Endothelial cell of umbilical vein (primary cell): ENCODE results near the gene HEATR1. TPM values are rescaled to one million over a fixed set of nuclear protein-coding genes. Genes with fewer than 3 reads are reported as not detected.

Experiments used
- BruUV-seq: library from RNA; stranded (reverse); fragments of 400-500 nt; replicated peaks from 2 replicates; lab custom pipeline; 2021; lab: Mats Ljungman, UMichigan
- CTCF ChIA-PET: fragments of 300-600, 350-600 bp; sonication (Branson Sonifier 250); formaldehyde crosslinking; loops from one replicate; lab custom pipeline; 2021; ENCODE audit warnings: antibody characterized with exemption, inconsistent platforms; lab: Charles Lee
- POLR2A ChIA-PET: fragments of 300-600, 350-600 bp; sonication (Branson Sonifier 250); formaldehyde crosslinking; loops from one replicate; lab custom pipeline; 2021; ENCODE audit warnings: antibody characterized with exemption, inconsistent platforms; lab: Charles Lee
- DNase-seq: peaks from one replicate; pipeline ENCODE4 v3.0.0-alpha.2; 2011; ENCODE audit warnings: low read depth, low spot score
- FAIRE-seq: peaks from 2 replicates; lab custom pipeline; 2011; peaks lifted over from hg19 to GRCh38; lab: Jason Lieb, UNC
- H2AFZ ChIP-seq: 2 replicates; pipeline ENCODE4 v1.6.0; 2012; ENCODE audit warnings: low read depth, low read length, control low read depth, inconsistent platforms
- H3K27ac ChIP-seq: 2 replicates; pipeline ENCODE4 v1.5.1; 2011; ENCODE audit warnings: low read depth, mild to moderate bottlenecking, control low read depth, low read length, moderate library complexity; ENCODE audit not compliant: insufficient read depth
- H3K27me3 ChIP-seq, 2 experiments: 2 replicates each; pipeline versions ENCODE4 v1.6.0 to v1.6.1; 2011; ENCODE audit warnings: low read length in 2 of 2, mixed read lengths in 1 of 2; ENCODE audit not compliant: control insufficient read depth in 2 of 2, insufficient read depth in 2 of 2
- H3K36me3 ChIP-seq, 2 experiments: 2 replicates in 1 of 2; 3 replicates in 1 of 2; pipeline ENCODE4 v1.5.1; 2011; ENCODE audit warnings: low read length in 2 of 2, mild to moderate bottlenecking in 1 of 2, moderate library complexity in 1 of 2; ENCODE audit not compliant: control insufficient read depth in 2 of 2, insufficient read depth in 2 of 2; ENCODE audit errors: extremely low read depth in 1 of 2
- H3K4me1 ChIP-seq: 3 replicates; pipeline ENCODE4 v1.5.1; 2011; ENCODE audit warnings: mild to moderate bottlenecking, low read length; ENCODE audit not compliant: control insufficient read depth, insufficient read depth; ENCODE audit errors: extremely low read depth
- H3K4me2 ChIP-seq: 2 replicates; pipeline ENCODE4 v1.6.1; 2011; ENCODE audit warnings: low read length, control low read depth, mixed read lengths; ENCODE audit not compliant: insufficient read depth
- H3K4me3 ChIP-seq, 3 experiments: fragments of 200-600 bp in 1 of 3; sonication (generic), shearing (Covaris generic) in 1 of 3; replicated peaks in 1 of 3; 2 replicates each; pipeline ENCODE4 v1.5.1; 2011 to 2016; ENCODE audit warnings: control low read depth in 3 of 3, low read length in 3 of 3, mild to moderate bottlenecking in 2 of 3, inconsistent platforms in 1 of 3, low read depth in 1 of 3, moderate library complexity in 1 of 3; ENCODE audit not compliant: insufficient read depth in 1 of 3
- H3K79me2 ChIP-seq: 2 replicates; pipeline ENCODE4 v1.6.0; 2012; ENCODE audit warnings: low read length, inconsistent platforms; ENCODE audit not compliant: control insufficient read depth, insufficient read depth
- H3K9ac ChIP-seq: replicated peaks from 2 replicates; pipeline ENCODE3; 2011; ENCODE audit warnings: low read length, control low read depth; ENCODE audit not compliant: insufficient read depth; ENCODE audit errors: extremely low read depth
- H3K9me1 ChIP-seq: replicated peaks from 3 replicates; pipeline ENCODE4 v1.6.0; 2011; ENCODE audit warnings: mild to moderate bottlenecking, low read length; ENCODE audit not compliant: control insufficient read depth, insufficient read depth; ENCODE audit errors: extremely low read depth
- H3K9me3 ChIP-seq: replicated peaks from 2 replicates; pipeline ENCODE4 v1.5.1; 2012; ENCODE audit warnings: low read length, inconsistent platforms; ENCODE audit not compliant: control insufficient read depth, insufficient read depth
- H4K20me1 ChIP-seq: replicated peaks from 2 replicates; pipeline ENCODE3; 2011; ENCODE audit warnings: mild to moderate bottlenecking, low read length; ENCODE audit not compliant: control insufficient read depth, insufficient read depth; ENCODE audit errors: extremely low read depth
- CTCF ChIP-seq, 2 donors: IDR thresholded peaks; 1 replicate in 1 of 2; 2 replicates in 1 of 2; pipeline ENCODE4 v1.5.1; 2011; ENCODE audit warnings: low read length in 2 of 2, mild to moderate bottlenecking in 2 of 2, moderate library complexity in 2 of 2, control low read depth in 1 of 2, inconsistent platforms in 1 of 2, low read depth in 1 of 2; ENCODE audit not compliant: insufficient read depth in 1 of 2; ENCODE audit errors: extremely low read depth in 1 of 2
- EZH2 ChIP-seq: IDR thresholded peaks from 2 replicates; pipeline ENCODE4 v1.6.1; 2012; ENCODE audit warnings: borderline replicate concordance, low read depth, mild to moderate bottlenecking, moderate library complexity, low read length, inconsistent platforms; ENCODE audit not compliant: severe bottlenecking
- FOS ChIP-seq: IDR thresholded peaks from 2 replicates; pipeline ENCODE4 v1.6.1; 2011; ENCODE audit warnings: mild to moderate bottlenecking, low read length, moderate library complexity, borderline replicate concordance; ENCODE audit not compliant: insufficient read depth
- GATA2 ChIP-seq: IDR thresholded peaks from 2 replicates; pipeline ENCODE4 v1.7.0; 2011; ENCODE audit warnings: low read depth, mild to moderate bottlenecking, moderate library complexity, mixed read lengths, low read length; ENCODE audit not compliant: insufficient read length, insufficient read depth
- JUN ChIP-seq: IDR thresholded peaks from 2 replicates; pipeline ENCODE4 v1.6.1; 2011; ENCODE audit warnings: borderline replicate concordance, low read depth; ENCODE audit not compliant: insufficient read length, insufficient read depth
- MAX ChIP-seq: IDR thresholded peaks from 2 replicates; pipeline ENCODE4 v1.6.1; 2011; ENCODE audit not compliant: insufficient read depth, insufficient read length
- MYC ChIP-seq: IDR thresholded peaks from one replicate; pipeline ENCODE4 v1.6.1; 2011; ENCODE audit warnings: mild to moderate bottlenecking, low read depth, low read length
- POLR2A ChIP-seq: IDR thresholded peaks from 2 replicates; pipeline ENCODE4 v1.6.1; 2012; ENCODE audit warnings: low read depth, mild to moderate bottlenecking, control low read depth, low read length
- POLR2AphosphoS5 ChIP-seq: IDR thresholded peaks from 2 replicates; pipeline ENCODE4 v1.6.1; 2012; ENCODE audit warnings: low read depth, mild to moderate bottlenecking, control low read depth, low read length, moderate library complexity; ENCODE audit not compliant: insufficient read depth
- dilution Hi-C: fragments of 300-500 bp; cut with MboI; formaldehyde crosslinking; loops from one replicate; pipeline ENCODE4 v1.15.0; 2019; ENCODE audit warnings: low sequenced_read_pairs; ENCODE audit not compliant: extremely low pct_ligation_motif_present
- intact Hi-C: fragments of 100-400 bp; cut with micrococcal nuclease; formaldehyde crosslinking; loops from one replicate; pipeline ENCODE4 v1.10.0; 2022
- polyA plus RNA-seq, 4 experiments: library from polyadenylated mRNA; depleted of rRNA in 3 of 4; stranded (reverse) in 3 of 4; unstranded in 1 of 4; fragments of >200 nt; gene quantifications; 2 replicates each; pipeline versions ENCODE4 v1.2.1 to v1.2.3, GENCODE V29; 2011 to 2012; ENCODE audit warnings: missing spikeins in 1 of 4
- total RNA-seq: library from RNA; stranded (reverse); gene quantifications from 2 replicates; pipeline ENCODE4 v1.2.3, GENCODE V29; 2021

HEATR1 gene
- total and polyA plus RNA-seq, 2 donors (not counting 3 experiments of a cell fraction or from before 2014, with no cell fraction given): 8.4 to 62.0 TPM

GRCh38 chr1:236514703-236515442, 89.4 kb downstream of the HEATR1 start:
- FAIRE-seq (no peak), DNase-seq (no peak)
- no peaks in the 10 kb centered on the region for H3K36me3 ChIP-seq
- no peak overlapping the region for H2AFZ ChIP-seq
- no peak overlapping the region for H3K4me2 ChIP-seq
- no peaks in the 10 kb centered on the region for H3K9me3 ChIP-seq
- ChIA-PET POLR2A (no interaction called here), CTCF (no interaction called here)
- intact Hi-C loops: loop anchor here (1.0 kb wide), 1 partner anchor 12 kb away; no protein-coding TSS in a partner anchor
- no peaks in the 10 kb centered on the region for H3K79me2 ChIP-seq
- H3K9ac ChIP-seq: no peak overlapping the region
- dilution Hi-C loops: no loop called here
- peaks cover 0 to 5% of the 10 kb centered on the region in 2 experiments for H3K27me3 ChIP-seq
- no peaks in the 10 kb centered on the region for H3K9me1 ChIP-seq
- TF ChIP-seq FOS (no peak), POLR2A (no peak), CTCF (IDR thresholded peaks at IDR 0.05; ENCODE audit: extremely low read depth in 1 of 2, insufficient read depth in 1 of 2, low read depth in 1 of 2, low read length in 2 of 2) (no peak)
- BruUV-seq: no TSS peak
- H3K4me3 ChIP-seq: no peak overlapping the region
- no peaks in the 10 kb centered on the region for H4K20me1 ChIP-seq
- H3K4me1 ChIP-seq: no peaks in the 10 kb centered on the region
- no peak overlapping the region for H3K27ac ChIP-seq

- Histone ChIP-seq H3K4me2 (no peak overlapping the region), H3K9me1 (no peaks in the 10 kb centered on the region), H4K20me1 (no peaks in the 10 kb centered on the region), H3K9me3 (no peaks in the 10 kb centered on the region), H3K36me3 (no peaks in the 10 kb centered on the region), H3K27ac (no peak overlapping the region), H3K9ac (no peak overlapping the region), H3K4me1 (no peaks in the 10 kb centered on the region), H3K27me3 (peaks cover 2 to 8% of the 10 kb centered on the region in 2 experiments), H2AFZ (no peak overlapping the region), H3K4me3 (no peak overlapping the region), H3K79me2 (no peaks in the 10 kb centered on the region)
- no peak for TF ChIP-seq CTCF (IDR thresholded peaks at IDR 0.05; ENCODE audit: extremely low read depth in 1 of 2, insufficient read depth in 1 of 2, low read depth in 1 of 2, low read length in 2 of 2)
- no peak for TF ChIP-seq POLR2A
- no peak for TF ChIP-seq EZH2
- TF ChIP-seq MYC: no peak
- TF ChIP-seq POLR2AphosphoS5: no peak
- no peak for TF ChIP-seq MAX
- TF ChIP-seq GATA2: no peak
- no peak for TF ChIP-seq JUN
- no peak for TF ChIP-seq FOS
- ChIA-PET CTCF (interaction anchor here (1.9 kb wide), 1 partner anchor 13 kb away, joined by 6 read pairs; the partner anchor contains the start of gene LGALS8), POLR2A (no interaction called here)
- intact Hi-C loops: no loop called here
- FAIRE-seq (no peak), DNase-seq (no peak)
- dilution Hi-C loops: no loop called here
- no TSS peak for BruUV-seq
These were observed 92.4 kb downstream of the HEATR1 start for GRCh38 chr1:236511735-236512418.
